ENCODE results near the gene JPH3.

Gene JPH3

DNA sequence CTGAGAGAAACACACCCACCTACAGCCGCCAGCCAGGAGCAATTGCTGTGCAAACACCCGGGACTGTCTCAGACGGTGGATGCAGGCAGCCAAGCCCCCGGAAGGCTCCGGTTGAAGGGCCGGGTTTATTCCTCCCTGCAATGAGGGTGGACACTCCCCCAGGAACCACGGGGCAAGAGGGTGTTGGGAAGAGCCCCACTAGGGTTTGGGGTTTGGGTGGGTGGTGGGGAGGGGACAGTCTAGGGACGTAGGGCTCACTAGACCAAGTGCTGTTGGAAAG lies 19.2 kb downstream of the JPH3 start:
- DNase-seq (ENCODE audit: low spot score) = no peak
- TF ChIP-seq, protein P1, sequence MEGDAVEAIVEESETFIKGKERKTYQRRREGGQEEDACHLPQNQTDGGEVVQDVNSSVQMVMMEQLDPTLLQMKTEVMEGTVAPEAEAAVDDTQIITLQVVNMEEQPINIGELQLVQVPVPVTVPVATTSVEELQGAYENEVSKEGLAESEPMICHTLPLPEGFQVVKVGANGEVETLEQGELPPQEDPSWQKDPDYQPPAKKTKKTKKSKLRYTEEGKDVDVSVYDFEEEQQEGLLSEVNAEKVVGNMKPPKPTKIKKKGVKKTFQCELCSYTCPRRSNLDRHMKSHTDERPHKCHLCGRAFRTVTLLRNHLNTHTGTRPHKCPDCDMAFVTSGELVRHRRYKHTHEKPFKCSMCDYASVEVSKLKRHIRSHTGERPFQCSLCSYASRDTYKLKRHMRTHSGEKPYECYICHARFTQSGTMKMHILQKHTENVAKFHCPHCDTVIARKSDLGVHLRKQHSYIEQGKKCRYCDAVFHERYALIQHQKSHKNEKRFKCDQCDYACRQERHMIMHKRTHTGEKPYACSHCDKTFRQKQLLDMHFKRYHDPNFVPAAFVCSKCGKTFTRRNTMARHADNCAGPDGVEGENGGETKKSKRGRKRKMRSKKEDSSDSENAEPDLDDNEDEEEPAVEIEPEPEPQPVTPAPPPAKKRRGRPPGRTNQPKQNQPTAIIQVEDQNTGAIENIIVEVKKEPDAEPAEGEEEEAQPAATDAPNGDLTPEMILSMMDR (conservative IDR thresholded peaks at IDR 0.05; ENCODE audit: low read depth) = no peak
- POLR2A ChIA-PET (ENCODE audit: low non-redundant PET) = no interaction called here
- CTCF ChIA-PET = no interaction called here
- no peak overlapping the region for H3K27ac ChIP-seq

DNA sequence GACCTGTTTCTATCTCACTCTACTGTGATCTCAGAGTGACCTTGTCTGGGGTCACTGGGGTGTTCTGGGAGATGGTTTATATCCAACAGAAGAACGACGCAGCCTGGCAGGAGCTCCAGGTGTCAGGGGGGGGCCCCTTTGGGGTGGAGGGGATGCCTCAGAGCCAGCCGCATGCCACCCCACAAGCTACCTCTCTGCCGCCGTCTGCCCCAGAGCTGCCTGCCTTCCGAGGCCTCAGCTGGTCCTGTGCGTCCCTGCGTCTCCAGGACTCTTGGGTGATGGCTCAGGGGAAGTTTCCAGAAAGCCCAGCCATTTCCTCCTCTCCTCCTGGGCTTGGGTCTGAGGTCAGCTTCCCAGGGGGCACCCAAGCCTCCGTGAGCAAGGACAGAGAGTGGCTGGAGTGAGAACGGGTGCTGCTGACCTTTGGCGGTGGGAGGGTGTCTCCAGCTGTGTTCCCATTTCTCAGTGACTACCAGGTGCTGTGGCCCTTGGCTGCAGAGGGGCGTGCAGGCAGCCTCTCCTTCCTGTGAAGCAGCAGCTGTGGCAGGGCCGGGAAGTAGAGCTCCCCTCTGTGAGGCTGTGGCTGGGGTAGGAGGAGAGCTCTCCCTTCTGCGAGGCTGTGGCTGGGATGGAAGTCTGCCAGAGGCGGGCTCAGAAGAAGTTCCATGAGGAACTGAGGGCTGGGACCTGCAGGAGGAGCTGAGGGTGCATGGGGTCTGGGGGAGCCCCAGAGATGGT lies 19.8 kb downstream of the JPH3 start:
- TF ChIP-seq, protein P1 (conservative IDR thresholded peaks at IDR 0.05; ENCODE audit: low read depth) = no peak
- POLR2A ChIA-PET (ENCODE audit: low non-redundant PET) = no interaction called here
- H3K27ac ChIP-seq = no peak overlapping the region
- CTCF ChIA-PET = interaction anchor here (0.9 kb wide), 1 partner anchor 14 kb away, joined by 3 read pairs; no protein-coding TSS in a partner anchor
- DNase-seq (ENCODE audit: low spot score) = no peak

DNA sequence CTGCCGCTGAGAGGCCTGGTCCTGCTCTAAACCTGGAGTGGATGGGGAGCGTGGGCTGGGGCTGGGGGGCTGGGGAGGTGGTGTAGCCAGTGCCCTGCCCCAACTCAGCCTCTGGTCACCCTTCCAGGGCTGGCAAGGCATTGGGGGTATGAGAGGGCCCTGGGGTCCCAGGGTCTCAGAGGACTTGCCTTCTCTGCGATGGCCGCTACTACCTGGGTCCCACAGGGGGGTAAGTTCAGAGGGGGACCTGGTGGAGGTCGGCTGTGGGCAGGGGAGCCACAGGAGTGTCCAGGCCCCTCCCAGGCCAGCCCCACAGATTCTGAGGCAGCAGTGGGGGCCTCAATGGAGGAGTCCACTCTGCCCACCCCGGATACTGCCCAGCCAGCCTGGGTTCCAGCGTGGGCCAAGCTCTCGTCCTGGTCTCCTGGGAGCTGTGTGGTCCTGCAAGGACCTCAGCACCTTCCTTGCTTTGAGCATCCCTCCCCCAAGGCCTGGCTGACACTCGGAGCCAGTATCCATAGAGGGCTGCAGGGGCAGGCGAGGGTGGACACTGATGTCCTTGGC lies 20.5 kb downstream of the JPH3 start:
- no peak for DNase-seq (ENCODE audit: low spot score)
- no peak overlapping the region for H3K27ac ChIP-seq
- ChIA-PET CTCF (interaction anchor here (0.9 kb wide), 1 partner anchor 13 kb away, joined by 3 read pairs; no protein-coding TSS in a partner anchor), POLR2A (ENCODE audit: low non-redundant PET) (no interaction called here)
- TF ChIP-seq, protein P1 (conservative IDR thresholded peaks at IDR 0.05; ENCODE audit: low read depth) = no peak

DNA sequence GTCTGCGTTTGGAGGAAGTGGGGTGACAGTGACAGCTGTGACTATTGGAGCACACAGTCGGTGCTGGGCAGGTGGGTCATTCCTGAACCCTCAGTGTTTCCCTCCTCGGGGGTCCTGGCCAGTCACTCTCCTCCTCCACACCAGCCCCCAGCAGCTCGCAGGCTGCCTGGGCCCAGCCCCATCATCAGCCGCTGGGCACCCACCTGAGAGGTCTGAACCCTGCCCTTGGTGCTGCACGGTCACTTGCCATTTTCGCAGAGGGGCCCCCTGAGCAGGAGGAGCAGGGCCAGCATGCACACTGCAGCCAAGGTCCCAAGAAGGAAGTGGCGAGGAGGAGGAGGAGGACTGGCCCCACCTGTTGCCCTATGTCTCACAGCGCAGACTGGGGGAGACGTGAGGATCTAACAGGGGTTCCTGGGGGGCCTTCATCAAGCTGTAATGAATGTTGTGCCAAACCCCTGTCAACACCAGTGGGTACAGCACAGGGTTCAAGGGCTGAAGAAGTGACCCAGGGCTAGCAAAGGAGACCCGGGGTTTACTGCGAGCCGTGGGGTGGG lies 23.0 kb downstream of the JPH3 start:
- POLR2A ChIA-PET (ENCODE audit: low non-redundant PET) = no interaction called here
- no peak overlapping the region for H3K27ac ChIP-seq
- TF ChIP-seq, protein P1 (conservative IDR thresholded peaks at IDR 0.05; ENCODE audit: low read depth) = no peak
- no peak for DNase-seq (ENCODE audit: low spot score)
- CTCF ChIA-PET = interaction anchor here (3.6 kb wide), 1 partner anchor 10 kb away, joined by 22 read pairs; no protein-coding TSS in a partner anchor

DNA sequence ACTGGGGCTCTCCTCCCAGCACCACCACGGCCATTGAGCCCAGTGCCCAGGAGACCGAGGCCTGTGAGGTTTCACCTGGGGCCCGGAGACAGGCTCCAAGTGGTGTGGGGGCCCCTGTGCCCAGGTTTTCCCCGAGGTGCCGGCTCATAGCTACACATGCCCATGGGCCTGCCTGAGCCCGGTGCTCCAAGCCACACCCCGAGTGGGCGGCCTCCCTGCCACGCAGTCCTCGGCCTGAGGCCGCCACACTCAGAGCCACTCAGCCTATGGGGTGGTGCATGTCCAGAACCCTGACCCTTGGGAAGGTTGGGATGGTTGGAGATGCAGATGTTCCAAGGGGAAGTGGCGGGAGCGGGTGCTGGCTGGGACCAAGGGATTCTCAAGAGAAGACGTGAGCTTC lies 24.1 kb downstream of the JPH3 start:
- ChIA-PET POLR2A (ENCODE audit: low non-redundant PET) (no interaction called here), CTCF (interaction anchor here (0.5 to 3.6 kb wide), 3 partner anchors 9 to 589 kb away, joined by 3 to 22 read pairs (median 3); no protein-coding TSS in a partner anchor)
- TF ChIP-seq, protein P1 (conservative IDR thresholded peaks at IDR 0.05; ENCODE audit: low read depth) = no peak

DNA sequence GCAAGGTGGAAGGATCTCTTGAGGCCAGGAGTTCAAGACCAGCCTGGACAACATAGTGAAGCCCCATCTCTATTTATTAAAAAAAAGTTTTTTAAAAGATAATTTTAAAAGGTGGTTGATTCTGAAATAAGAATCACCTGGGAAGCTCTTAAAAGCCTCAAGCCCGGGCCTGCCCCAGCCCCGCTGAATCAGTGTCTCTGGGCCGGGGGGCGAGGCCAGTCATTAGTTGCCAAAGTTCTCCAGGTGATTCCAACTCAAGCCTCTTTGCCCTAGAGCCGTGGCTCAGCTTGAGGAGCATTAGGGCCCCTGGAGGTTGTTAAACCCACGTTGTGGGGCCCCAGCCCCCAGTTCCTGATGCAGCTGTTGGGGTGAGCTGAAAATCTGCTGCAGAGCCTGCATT lies 24.6 kb downstream of the JPH3 start:
- no peak for DNase-seq (ENCODE audit: low spot score)
- POLR2A ChIA-PET (ENCODE audit: low non-redundant PET) = no interaction called here
- CTCF ChIA-PET = interaction anchor here (3.6 kb wide), 1 partner anchor 9 kb away, joined by 22 read pairs; no protein-coding TSS in a partner anchor
- TF ChIP-seq, protein P1 (conservative IDR thresholded peaks at IDR 0.05; ENCODE audit: low read depth) = no peak
- H3K27ac ChIP-seq = no peak overlapping the region; the same call in 1 of the 2 replicates

More for the DNA sequence above, 24.1 kb downstream of the JPH3 start:
- DNase-seq (ENCODE audit: low spot score) = no peak
- no peak overlapping the region; the same call in 1 of the 2 replicates for H3K27ac ChIP-seq

Measured in RWPE1 (cell line).